Stomach (tissue), 4 donors: ENCODE data around the gene DNAH1.

Experiments
- EP300 ChIP-seq: sonication (generic); formaldehyde crosslinking; IDR thresholded peaks from one replicate; pipeline ENCODE4 v1.6.1; 2017; ENCODE audit warnings: antibody characterized with exemption
- POLR2A ChIP-seq, 4 donors: fragments of 450-650 bp; IDR thresholded peaks; one replicate each; pipeline ENCODE4 v1.6.1; 2016; ENCODE audit warnings: antibody characterized with exemption in 4 of 4, control low read depth in 2 of 4, mild to moderate bottlenecking in 1 of 4, moderate library complexity in 1 of 4
- POLR2AphosphoS5 ChIP-seq, 3 donors: sonication (generic); formaldehyde crosslinking; IDR thresholded peaks; one replicate each; pipeline ENCODE4 v1.6.1; 2016; ENCODE audit warnings: antibody characterized with exemption in 3 of 3
- TF ChIP-seq, protein P1 (sequence below), 7 experiments: fragments of 450-650 bp in 4 of 7; fragments of 200-600 bp in 3 of 7; sonication (generic) in 3 of 7; IDR thresholded peaks; one replicate each; pipeline ENCODE4 v1.5.1; 2016 to 2019; ENCODE audit warnings: antibody characterized with exemption in 7 of 7, control low read depth in 2 of 7, mild to moderate bottlenecking in 1 of 7

DNA sequence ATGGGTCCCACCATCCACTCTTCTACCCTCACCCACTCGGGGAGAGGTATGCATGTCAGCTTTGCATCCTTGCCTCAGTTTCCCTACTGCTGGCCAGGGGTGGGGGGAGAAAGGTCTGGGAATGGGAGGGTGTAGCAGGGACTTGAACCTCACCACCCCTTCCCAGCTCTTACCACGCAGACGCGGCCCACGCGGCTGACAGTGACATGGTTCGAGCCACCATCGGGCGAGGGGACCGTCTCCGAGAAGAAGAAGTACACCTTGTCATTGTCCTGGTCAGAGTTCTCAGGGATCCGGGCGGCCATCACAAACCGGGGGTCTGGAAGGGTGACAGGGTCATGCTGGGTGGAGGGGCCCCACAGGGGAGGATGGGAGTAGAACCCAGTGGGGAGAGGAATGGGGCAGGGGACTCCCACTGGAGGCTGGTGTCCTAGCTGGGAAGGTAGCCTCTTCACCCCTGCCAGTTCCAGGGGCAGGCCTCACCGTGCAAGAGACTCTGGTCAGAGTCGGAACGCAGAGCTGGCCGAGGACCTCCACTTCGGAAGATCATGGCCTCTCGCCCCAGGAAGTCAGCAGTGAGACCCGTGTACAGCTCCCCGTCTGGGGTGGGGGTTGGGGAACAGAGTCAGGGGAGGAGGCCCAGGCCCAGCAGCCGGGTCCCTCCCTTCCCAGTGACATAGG, 125.1 kb downstream of the DNAH1 start:
- TF ChIP-seq EP300 (no peak), POLR2AphosphoS5 (IDR thresholded peaks at IDR 0.05) (no peak), POLR2A (IDR thresholded peaks at IDR 0.05) (no peak)
- TF ChIP-seq, protein P1, sequence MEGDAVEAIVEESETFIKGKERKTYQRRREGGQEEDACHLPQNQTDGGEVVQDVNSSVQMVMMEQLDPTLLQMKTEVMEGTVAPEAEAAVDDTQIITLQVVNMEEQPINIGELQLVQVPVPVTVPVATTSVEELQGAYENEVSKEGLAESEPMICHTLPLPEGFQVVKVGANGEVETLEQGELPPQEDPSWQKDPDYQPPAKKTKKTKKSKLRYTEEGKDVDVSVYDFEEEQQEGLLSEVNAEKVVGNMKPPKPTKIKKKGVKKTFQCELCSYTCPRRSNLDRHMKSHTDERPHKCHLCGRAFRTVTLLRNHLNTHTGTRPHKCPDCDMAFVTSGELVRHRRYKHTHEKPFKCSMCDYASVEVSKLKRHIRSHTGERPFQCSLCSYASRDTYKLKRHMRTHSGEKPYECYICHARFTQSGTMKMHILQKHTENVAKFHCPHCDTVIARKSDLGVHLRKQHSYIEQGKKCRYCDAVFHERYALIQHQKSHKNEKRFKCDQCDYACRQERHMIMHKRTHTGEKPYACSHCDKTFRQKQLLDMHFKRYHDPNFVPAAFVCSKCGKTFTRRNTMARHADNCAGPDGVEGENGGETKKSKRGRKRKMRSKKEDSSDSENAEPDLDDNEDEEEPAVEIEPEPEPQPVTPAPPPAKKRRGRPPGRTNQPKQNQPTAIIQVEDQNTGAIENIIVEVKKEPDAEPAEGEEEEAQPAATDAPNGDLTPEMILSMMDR (IDR thresholded peaks at IDR 0.05): no peak
